Osteocyte (in vitro differentiated cells): ENCODE data around the gene SETDB2. TPM values are rescaled to one million over a fixed set of nuclear protein-coding genes. Genes with fewer than 3 reads are reported as not detected.

Source experiments
- DNase-seq: peaks from one replicate; pipeline ENCODE4 v3.0.0; 2021; ENCODE audit warnings: mixed read lengths; ENCODE audit not compliant: unreplicated experiment; ENCODE audit errors: extremely low spot score
- H3K27ac Mint-ChIP-seq: one replicate; pipeline ENCODE4 v1.8.0; 2021; ENCODE audit warnings: mild to moderate bottlenecking, mixed read lengths; ENCODE audit not compliant: unreplicated experiment
- H3K27me3 Mint-ChIP-seq: one replicate; pipeline ENCODE4 v1.8.0; 2021; ENCODE audit warnings: mixed read lengths; ENCODE audit not compliant: unreplicated experiment
- H3K36me3 Mint-ChIP-seq: one replicate; pipeline ENCODE4 v1.8.0; 2021; ENCODE audit warnings: mixed read lengths; ENCODE audit not compliant: unreplicated experiment
- H3K4me1 Mint-ChIP-seq: one replicate; pipeline ENCODE4 v1.8.0; 2021; ENCODE audit warnings: mixed read lengths; ENCODE audit not compliant: unreplicated experiment
- H3K4me3 Mint-ChIP-seq: one replicate; pipeline ENCODE4 v1.8.0; 2021; ENCODE audit warnings: mild to moderate bottlenecking, moderate library complexity, mixed read lengths; ENCODE audit not compliant: unreplicated experiment
- H3K9me3 Mint-ChIP-seq: one replicate; pipeline ENCODE4 v1.8.0; 2021; ENCODE audit warnings: mixed read lengths; ENCODE audit not compliant: unreplicated experiment
- CTCF ChIP-seq: fragments of 200-600 bp; sonication (generic); IDR thresholded peaks from 2 replicates; pipeline ENCODE4 v1.5.0; 2021; ENCODE audit warnings: antibody characterized with exemption, mild to moderate bottlenecking, moderate library complexity
- total RNA-seq: library from RNA; stranded (reverse); gene quantifications from 2 replicates; pipeline ENCODE4 v1.2.1, GENCODE V29; 2021

SETDB2 gene
- total RNA-seq, 1 donor from 2014 or later: 9.4 TPM

GRCh38 chr13:49400755-49401659 is 43.1 kb upstream of the SETDB2 start:
- peaks cover 13% of the 10 kb centered on the region for H3K36me3 Mint-ChIP-seq

GRCh38 chr13:49403996-49404702 is 39.9 kb upstream of the SETDB2 start:
- no peak for DNase-seq
- Mint-ChIP-seq H3K9me3 (peaks cover 14% of the 10 kb centered on the region), H3K4me3 (no peak overlapping the region), H3K36me3 (peaks cover 15% of the 10 kb centered on the region), H3K4me1 (peaks cover 5% of the 10 kb centered on the region), H3K27ac (no peak overlapping the region), H3K27me3 (no peaks in the 10 kb centered on the region)
- no peak for TF ChIP-seq CTCF

More at GRCh38 chr13:49400755-49401659, 43.1 kb upstream of the SETDB2 start:
- no peak for DNase-seq
- TF ChIP-seq CTCF: no peak
- Mint-ChIP-seq H3K4me1 (peaks cover 5% of the 10 kb centered on the region), H3K4me3 (no peak overlapping the region), H3K9me3 (peaks cover 14% of the 10 kb centered on the region), H3K27ac (no peak overlapping the region), H3K27me3 (no peaks in the 10 kb centered on the region)

GRCh38 chr13:49404703-49405020 is 39.4 kb upstream of the SETDB2 start:
- H3K4me1 Mint-ChIP-seq: peaks cover 5% of the 10 kb centered on the region
- H3K27me3 Mint-ChIP-seq: no peaks in the 10 kb centered on the region
- DNase-seq: no peak
- H3K27ac Mint-ChIP-seq: no peak overlapping the region
- TF ChIP-seq CTCF: no peak
- H3K4me3 Mint-ChIP-seq: no peak overlapping the region
- peaks cover 15% of the 10 kb centered on the region for H3K36me3 Mint-ChIP-seq
- peaks cover 14% of the 10 kb centered on the region for H3K9me3 Mint-ChIP-seq

GRCh38 chr13:49407068-49407467 is 37.0 kb upstream of the SETDB2 start:
- no peak for DNase-seq
- Mint-ChIP-seq H3K9me3 (peaks cover 14% of the 10 kb centered on the region), H3K4me1 (peaks cover 7% of the 10 kb centered on the region), H3K27me3 (no peaks in the 10 kb centered on the region), H3K4me3 (no peak overlapping the region), H3K27ac (no peak overlapping the region), H3K36me3 (peaks cover 15% of the 10 kb centered on the region)
- no peak for TF ChIP-seq CTCF

GRCh38 chr13:49407936-49408335 is 36.1 kb upstream of the SETDB2 start:
- Mint-ChIP-seq H3K4me3 (no peak overlapping the region), H3K36me3 (peaks cover 15% of the 10 kb centered on the region), H3K27me3 (no peaks in the 10 kb centered on the region), H3K9me3 (peaks cover 14% of the 10 kb centered on the region), H3K4me1 (peaks cover 7% of the 10 kb centered on the region), H3K27ac (no peak overlapping the region)
- no peak for DNase-seq
- TF ChIP-seq CTCF: no peak
